H1 (cell line): ENCODE measurements around the gene ANKRD6. TPM values are rescaled to one million over a fixed set of nuclear protein-coding genes. Genes with fewer than 3 reads are reported as not detected.

Source experiments
- CTCF ChIA-PET: fragments of 300-600 bp; sonication (Branson Sonifier 250); formaldehyde crosslinking; loops from one replicate; lab custom pipeline; 2021; ENCODE audit not compliant: partially characterized antibody; lab: Charles Lee
- POLR2A ChIA-PET: fragments of 300-600 bp; sonication (Branson Sonifier 250); formaldehyde crosslinking; loops from one replicate; lab custom pipeline; 2021; ENCODE audit warnings: inconsistent platforms; ENCODE audit not compliant: partially characterized antibody; lab: Charles Lee
- DNase-seq, 2 experiments: peaks; one replicate each; pipeline versions ENCODE4 v3.0.0 to v3.0.0-alpha.2; 2010 to 2022; ENCODE audit warnings: low spot score in 2 of 2, low read depth in 1 of 2, mixed read lengths in 1 of 2
- FAIRE-seq: peaks from 2 replicates; lab custom pipeline; 2011; peaks lifted over from hg19 to GRCh38; lab: Jason Lieb, UNC
- H2AFZ ChIP-seq: 2 replicates; pipeline ENCODE4 v1.8.1; 2012; ENCODE audit warnings: low read length, inconsistent platforms
- H2AK5ac ChIP-seq: 2 replicates; pipeline ENCODE4 v1.6.1; 2013; ENCODE audit warnings: low read depth, low read length
- H2BK120ac ChIP-seq: replicated peaks from 2 replicates; pipeline ENCODE3; 2013; ENCODE audit warnings: low read depth, low read length, inconsistent platforms
- H2BK12ac ChIP-seq: 2 replicates; pipeline ENCODE4 v1.6.1; 2013; ENCODE audit warnings: low read depth, low read length
- H2BK15ac ChIP-seq: 2 replicates; pipeline ENCODE4 v1.6.1; 2013; ENCODE audit warnings: low read length
- H2BK20ac ChIP-seq: 2 replicates; pipeline ENCODE4 v1.6.1; 2013; ENCODE audit warnings: low read length
- H2BK5ac ChIP-seq: 2 replicates; pipeline ENCODE4 v1.6.1; 2013; ENCODE audit warnings: low read depth, low read length
- H3K14ac ChIP-seq: 2 replicates; pipeline ENCODE4 v1.6.1; 2013; ENCODE audit warnings: inconsistent platforms; ENCODE audit not compliant: insufficient read length
- H3K18ac ChIP-seq: 2 replicates; pipeline ENCODE4 v1.6.1; 2013; ENCODE audit warnings: low read length; ENCODE audit errors: extremely low read depth
- H3K23ac ChIP-seq: 2 replicates; pipeline ENCODE4 v1.6.1; 2013; ENCODE audit warnings: inconsistent platforms; ENCODE audit not compliant: insufficient read length
- H3K23me2 ChIP-seq: 2 replicates; pipeline ENCODE4 v1.6.1; 2013; ENCODE audit warnings: low read depth, low read length
- H3K27ac ChIP-seq: 2 replicates; pipeline ENCODE4 v1.6.1; 2011; ENCODE audit warnings: low read depth, low read length, inconsistent platforms
- H3K27me3 ChIP-seq, 4 experiments: replicated peaks in 1 of 4; 1 replicate in 1 of 4; 2 replicates in 3 of 4; pipeline versions ENCODE4 v1.6.1 to v1.8.1; 2011 to 2013; ENCODE audit warnings: low read length in 3 of 4, mild to moderate bottlenecking in 3 of 4, inconsistent platforms in 2 of 4, mixed read lengths in 2 of 4, moderate library complexity in 1 of 4; ENCODE audit not compliant: control insufficient read depth in 3 of 4, insufficient read depth in 3 of 4; ENCODE audit errors: extremely low read depth in 1 of 4
- H3K36me3 ChIP-seq, 4 experiments: 2 replicates each; pipeline versions ENCODE4 v1.6.1 to v1.8.1; 2011 to 2013; ENCODE audit warnings: mild to moderate bottlenecking in 4 of 4, low read length in 3 of 4, moderate library complexity in 2 of 4, control low read depth in 1 of 4, inconsistent platforms in 1 of 4; ENCODE audit not compliant: insufficient read depth in 4 of 4, control insufficient read depth in 2 of 4
- H3K4ac ChIP-seq: replicated peaks from 2 replicates; pipeline ENCODE3; 2013; ENCODE audit warnings: low read length, low read depth, mixed read lengths, inconsistent platforms; ENCODE audit not compliant: insufficient read length
- H3K4me1 ChIP-seq, 4 experiments: replicated peaks in 1 of 4; 1 replicate in 1 of 4; 2 replicates in 3 of 4; pipeline versions ENCODE4 v1.6.1 to v1.8.1; 2011 to 2013; ENCODE audit warnings: low read length in 3 of 4, inconsistent platforms in 2 of 4, mixed read lengths in 1 of 4; ENCODE audit not compliant: insufficient read depth in 4 of 4, control insufficient read depth in 3 of 4
- H3K4me2 ChIP-seq, 2 experiments: 2 replicates each; pipeline versions ENCODE4 v1.6.1 to v1.8.1; 2011 to 2013; ENCODE audit warnings: low read depth in 2 of 2, low read length in 2 of 2, control low read depth in 1 of 2, inconsistent platforms in 1 of 2, mild to moderate bottlenecking in 1 of 2; ENCODE audit not compliant: insufficient read depth in 1 of 2
- H3K4me3 ChIP-seq, 4 experiments: fragments of 200-600, 300-600 bp in 1 of 4; sonication (generic), shearing (Covaris generic), sonication (Bioruptor Twin) in 1 of 4; 2 replicates each; pipeline versions ENCODE4 v1.5.1 to v1.8.1; 2011 to 2016; ENCODE audit warnings: low read length in 4 of 4, low read depth in 3 of 4, control low read depth in 2 of 4, inconsistent platforms in 2 of 4, mild to moderate bottlenecking in 2 of 4, mixed read lengths in 1 of 4, moderate library complexity in 1 of 4; ENCODE audit not compliant: insufficient read depth in 2 of 4; ENCODE audit errors: extremely low read depth in 1 of 4
- H3K56ac ChIP-seq: replicated peaks from 2 replicates; pipeline ENCODE3; 2013; ENCODE audit warnings: low read depth, mild to moderate bottlenecking, mixed read lengths, low read length, inconsistent platforms; ENCODE audit not compliant: insufficient read length
- H3K79me1 ChIP-seq: 2 replicates; pipeline ENCODE4 v1.6.1; 2013; ENCODE audit warnings: low read depth, low read length, control low read depth
- H3K79me2 ChIP-seq, 2 experiments: 2 replicates each; pipeline versions ENCODE4 v1.6.1 to v1.8.1; 2012 to 2013; ENCODE audit warnings: low read length in 2 of 2, mild to moderate bottlenecking in 2 of 2, inconsistent platforms in 1 of 2; ENCODE audit not compliant: insufficient read depth in 2 of 2, control insufficient read depth in 1 of 2
- H3K9ac ChIP-seq, 4 experiments: replicated peaks in 1 of 4; 1 replicate in 1 of 4; 2 replicates in 3 of 4; pipeline versions ENCODE4 v1.6.1 to v1.8.1; 2011 to 2013; ENCODE audit warnings: low read depth in 3 of 4, low read length in 3 of 4, control low read depth in 2 of 4, mild to moderate bottlenecking in 2 of 4, moderate library complexity in 2 of 4, inconsistent platforms in 1 of 4; ENCODE audit errors: extremely low read depth in 1 of 4
- H3K9me3 ChIP-seq, 2 experiments: 2 replicates each; pipeline versions ENCODE4 v1.6.1 to v1.8.1; 2012 to 2013; ENCODE audit warnings: mild to moderate bottlenecking in 2 of 2, moderate library complexity in 2 of 2, control low read depth in 1 of 2, inconsistent platforms in 1 of 2, low read depth in 1 of 2, low read length in 1 of 2, mixed read lengths in 1 of 2; ENCODE audit not compliant: insufficient read depth in 2 of 2
- H4K20me1 ChIP-seq, 2 experiments: replicated peaks in 1 of 2; 2 replicates each; pipeline versions ENCODE3 to v1.8.1; 2011 to 2013; ENCODE audit warnings: inconsistent platforms in 2 of 2, low read length in 2 of 2, mild to moderate bottlenecking in 1 of 2; ENCODE audit not compliant: insufficient read depth in 2 of 2, control insufficient read depth in 1 of 2
- H4K5ac ChIP-seq: 2 replicates; pipeline ENCODE4 v1.6.1; 2013; ENCODE audit warnings: low read length, low read depth, mixed read lengths, inconsistent platforms; ENCODE audit not compliant: insufficient read length
- H4K8ac ChIP-seq: 2 replicates; pipeline ENCODE4 v1.8.0; 2013; ENCODE audit warnings: mild to moderate bottlenecking, moderate library complexity, low read length, inconsistent platforms; ENCODE audit not compliant: insufficient read depth; ENCODE audit errors: extremely low read depth
- H4K91ac ChIP-seq: replicated peaks from 2 replicates; pipeline ENCODE3; 2013; ENCODE audit warnings: low read length, mixed read lengths, inconsistent platforms; ENCODE audit not compliant: insufficient read length
- BCL11A ChIP-seq, 2 experiments: IDR thresholded peaks; one replicate each; pipeline ENCODE4 v1.6.1; 2011; ENCODE audit warnings: low read depth in 2 of 2, low read length in 2 of 2, mild to moderate bottlenecking in 2 of 2
- BRCA1 ChIP-seq: IDR thresholded peaks from 2 replicates; pipeline ENCODE4 v1.6.1; 2012; ENCODE audit warnings: low read depth, low read length, improper control_type of control experiment
- CBX8 ChIP-seq: fragments of 300-800, 300-1000 bp; sonication (generic); IDR thresholded peaks from 2 replicates; pipeline ENCODE4 v1.7.1; 2016; ENCODE audit warnings: low read depth, low read length, borderline replicate concordance
- CHD1 ChIP-seq: IDR thresholded peaks from 2 replicates; pipeline ENCODE4 v1.6.1; 2012; ENCODE audit warnings: low read depth, low read length, improper control_type of control experiment
- CHD2 ChIP-seq: IDR thresholded peaks from 2 replicates; pipeline ENCODE4 v1.6.1; 2012; ENCODE audit warnings: low read length, improper control_type of control experiment
- CTBP2 ChIP-seq: IDR thresholded peaks from 2 replicates; pipeline ENCODE4 v1.7.0; 2011; ENCODE audit warnings: borderline replicate concordance, mild to moderate bottlenecking, moderate library complexity, mixed read lengths, low read length; ENCODE audit not compliant: insufficient read depth, insufficient read length
- EGR1 ChIP-seq: IDR thresholded peaks from 2 replicates; pipeline ENCODE4 v1.6.1; 2011; ENCODE audit warnings: low read depth, low read length, borderline replicate concordance
- EP300 ChIP-seq, 2 experiments: IDR thresholded peaks; 1 replicate in 1 of 2; 2 replicates in 1 of 2; pipeline ENCODE4 v1.6.1; 2011 to 2012; ENCODE audit warnings: low read depth in 2 of 2, low read length in 2 of 2, mild to moderate bottlenecking in 2 of 2, borderline replicate concordance in 1 of 2, inconsistent platforms in 1 of 2, moderate library complexity in 1 of 2
- FOSL1 ChIP-seq: IDR thresholded peaks from 2 replicates; pipeline ENCODE4 v1.6.1; 2011; ENCODE audit warnings: mild to moderate bottlenecking, low read depth, low read length, moderate library complexity; ENCODE audit not compliant: insufficient read depth
- JUN ChIP-seq: IDR thresholded peaks from 2 replicates; pipeline ENCODE4 v1.6.1; 2011; ENCODE audit warnings: low read depth, mild to moderate bottlenecking, improper control_type of control experiment, low read length
- MAFK ChIP-seq: IDR thresholded peaks from 2 replicates; pipeline ENCODE4 v1.6.1; 2012; ENCODE audit warnings: low read depth, mild to moderate bottlenecking, improper control_type of control experiment, low read length
- POLR2A ChIP-seq, 2 experiments: IDR thresholded peaks; 1 replicate in 1 of 2; 2 replicates in 1 of 2; pipeline ENCODE4 v1.6.1; 2011; ENCODE audit warnings: low read depth in 2 of 2, low read length in 2 of 2, mild to moderate bottlenecking in 2 of 2; ENCODE audit errors: control extremely low read depth in 1 of 2
- RBBP5 ChIP-seq: IDR thresholded peaks from 2 replicates; pipeline ENCODE4 v1.7.1; 2012; ENCODE audit warnings: low read depth, mild to moderate bottlenecking, inconsistent platforms, low read length, moderate library complexity, borderline replicate concordance
- SIN3A ChIP-seq, 2 experiments: IDR thresholded peaks in 1 of 2; conservative IDR thresholded peaks in 1 of 2; 2 replicates each; pipeline ENCODE4 v1.6.1; 2011 to 2012; ENCODE audit warnings: low read length in 2 of 2, improper control_type of control experiment in 1 of 2, low read depth in 1 of 2, mild to moderate bottlenecking in 1 of 2
- TCF12 ChIP-seq: IDR thresholded peaks from 2 replicates; pipeline ENCODE4 v1.6.1; 2011; ENCODE audit warnings: low read depth, mild to moderate bottlenecking, low read length
- WGBS, 2 experiments: shearing (Covaris generic) in 1 of 2; methylation state at CpG; one replicate each; pipeline versions ENCODE4 v1.1.6 to v1.1.7; 2013 to 2015; ENCODE audit warnings: low lambda C conversion rate in 2 of 2, mixed read lengths in 2 of 2, inconsistent platforms in 1 of 2, low coverage in 1 of 2, missing lambda C conversion rate in 1 of 2; ENCODE audit not compliant: insufficient replicate concordance in 2 of 2, insufficient coverage in 1 of 2, insufficient read length in 1 of 2; ENCODE audit errors: extremely low coverage in 1 of 2, missing lambda C conversion rate in 1 of 2; 5-methylcytosine and 5-hydroxymethylcytosine counted together
- polyA plus RNA-seq, 7 experiments: library from polyadenylated mRNA; depleted of rRNA in 3 of 7; stranded (reverse) in 5 of 7; unstranded in 2 of 7; fragments of >200 nt in 5 of 7; fragments of 200-250 nt in 2 of 7; gene quantifications; 1 replicate in 5 of 7; 2 replicates in 1 of 7; 4 replicates in 1 of 7; pipeline versions ENCODE4 v1.2.1 to v1.2.3, GENCODE V29; 2011 to 2013; ENCODE audit warnings: missing spikeins in 2 of 7, mixed read lengths in 2 of 7
- total RNA-seq: library from RNA; stranded (reverse); fragmentation: NEBNext Ultra II Directional; extraction: Animal tissue kit (Norgen Biotek cat#: 25700); gene quantifications from 2 replicates; pipeline ENCODE4 v1.2.1, GENCODE V29; 2021

Gene ANKRD6
- total and polyA plus RNA-seq, 2 of the 8 experiments (the other 6 are each of a cell fraction or from before 2014, with no cell fraction given) = 5.9 to 12.8 TPM

DNA sequence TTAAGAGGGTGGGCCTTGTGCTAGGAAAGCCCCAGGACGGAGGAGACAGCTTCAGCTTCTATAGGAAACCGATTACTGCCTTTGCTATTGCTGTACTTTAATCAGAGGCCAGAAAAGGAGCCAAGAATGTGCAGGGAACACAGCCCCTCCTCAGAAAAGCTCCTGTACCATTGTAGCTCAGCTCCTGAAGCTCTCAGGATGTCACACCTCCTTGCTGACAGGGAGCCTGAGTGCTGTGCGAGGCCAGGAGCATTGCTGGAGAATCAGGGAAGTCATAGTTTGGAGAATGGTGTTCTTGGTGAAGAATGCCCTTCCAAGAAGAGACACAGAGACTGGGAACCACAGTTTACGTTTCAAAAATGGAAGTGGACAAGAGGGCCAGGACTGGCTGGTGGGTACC is 158.8 kb downstream of the ANKRD6 start:
- no peak overlapping the region for H3K14ac ChIP-seq
- H2BK12ac ChIP-seq = no peak overlapping the region
- DNase-seq = no peak
- no peak overlapping the region for H3K9ac ChIP-seq
- ChIA-PET CTCF (interaction anchor here (1.3 to 2.9 kb wide), 5 partner anchors 18 to 609 kb away, joined by 3 to 23 read pairs (median 7); partner anchors contain the start of gene ANKRD6), POLR2A (no interaction called here)
- no peak overlapping the region for H2BK5ac ChIP-seq
- 87% methylated on average over 4 of the region's 4 CpGs; no CpG with 5 or more reads in 1 of the 2 experiments for WGBS, 2 experiments
- H4K5ac ChIP-seq = no peak overlapping the region
- no peaks in the 10 kb centered on the region for H3K79me2 ChIP-seq
- no peak for FAIRE-seq
- H3K9me3 ChIP-seq = no peaks in the 10 kb centered on the region
- 0 out of 7 replicates have a peak, but pooled peaks cover 0 to 2% (median 0%) of the 10 kb centered on the region in 4 experiments for H3K27me3 ChIP-seq
- no peak overlapping the region for H2BK120ac ChIP-seq
- no peak overlapping the region for H2BK15ac ChIP-seq
- no peak overlapping the region for H4K8ac ChIP-seq
- no peak overlapping the region for H3K18ac ChIP-seq
- no peak overlapping the region for H3K4me3 ChIP-seq
- H3K23ac ChIP-seq = no peak overlapping the region
- no peak overlapping the region for H3K56ac ChIP-seq
- no peak overlapping the region for H2BK20ac ChIP-seq
- peaks cover 0 to 3% (median 0%) of the 10 kb centered on the region in 4 experiments; a peak in 1 of 7 replicates for H3K4me1 ChIP-seq
- H3K23me2 ChIP-seq = no peaks in the 10 kb centered on the region
- H3K27ac ChIP-seq = no peak overlapping the region
- H3K4ac ChIP-seq = no peak overlapping the region
- H2AK5ac ChIP-seq = no peak overlapping the region
- H4K20me1 ChIP-seq = peaks cover 0 to 2% of the 10 kb centered on the region in 2 experiments
- H4K91ac ChIP-seq = no peak overlapping the region
- H3K36me3 ChIP-seq = no peaks in the 10 kb centered on the region
- H3K4me2 ChIP-seq = no peak overlapping the region
- H2AFZ ChIP-seq = no peak overlapping the region
- H3K79me1 ChIP-seq = no peaks in the 10 kb centered on the region
- TF ChIP-seq CTBP2 = no peak
- TF ChIP-seq TCF12 = no peak
- TF ChIP-seq BCL11A (IDR thresholded peaks at IDR 0.05; ENCODE audit: low read depth in 2 of 2, low read length in 2 of 2) = no peak
- TF ChIP-seq CHD2 = no peak
- TF ChIP-seq EGR1 = no peak
- TF ChIP-seq FOSL1 = no peak
- TF ChIP-seq CBX8 = no peak
- no peak for TF ChIP-seq EP300 (IDR thresholded peaks at IDR 0.05; ENCODE audit: borderline replicate concordance in 1 of 2, low read depth in 2 of 2, low read length in 2 of 2)
- no peak for TF ChIP-seq POLR2A (IDR thresholded peaks at IDR 0.05; ENCODE audit: control extremely low read depth in 1 of 2, low read depth in 2 of 2, low read length in 2 of 2)
- no peak for TF ChIP-seq SIN3A (conservative IDR thresholded peaks at IDR 0.05 in 1 of 2, IDR thresholded peaks at IDR 0.05 in 1 of 2; ENCODE audit: low read depth in 1 of 2, low read length in 2 of 2)
- TF ChIP-seq CHD1 = no peak
- no peak for TF ChIP-seq JUN
- TF ChIP-seq BRCA1 = no peak
- no peak for TF ChIP-seq RBBP5
- no peak for TF ChIP-seq MAFK
